CD14-positive monocyte (primary cell): Measurements from ENCODE around the gene GDPGP1. TPM values are rescaled to one million over a fixed set of nuclear protein-coding genes. Genes with fewer than 3 reads are reported as not detected.

Source experiments
- DNase-seq, 3 donors: peaks; one replicate each; pipeline ENCODE4 v3.0.0-alpha.2; 2011 to 2022
- H2AFZ ChIP-seq: 2 replicates; pipeline ENCODE4 v1.6.0; 2012; ENCODE audit warnings: mild to moderate bottlenecking, low read depth, low read length, inconsistent platforms; ENCODE audit not compliant: insufficient read depth, poor library complexity, severe bottlenecking
- H3K27ac ChIP-seq, 2 donors: 1 replicate in 1 of 2; 2 replicates in 1 of 2; pipeline ENCODE4 v1.5.1; 2012 to 2013; ENCODE audit warnings: low read length in 2 of 2, control low read depth in 1 of 2, inconsistent platforms in 1 of 2, low read depth in 1 of 2, mild to moderate bottlenecking in 1 of 2
- H3K27me3 ChIP-seq, 2 donors: one replicate each; pipeline versions ENCODE4 v1.6.0 to v1.6.1; 2011 to 2013; ENCODE audit warnings: low read length in 2 of 2; ENCODE audit not compliant: control insufficient read depth in 2 of 2, insufficient read depth in 2 of 2
- H3K36me3 ChIP-seq, 2 donors: replicated peaks in 1 of 2; 1 replicate in 1 of 2; 2 replicates in 1 of 2; pipeline versions ENCODE4 v1.5.1 to v1.6.1; 2012 to 2013; ENCODE audit warnings: low read length in 2 of 2, control low read depth in 1 of 2, inconsistent platforms in 1 of 2, mild to moderate bottlenecking in 1 of 2; ENCODE audit not compliant: insufficient read depth in 2 of 2, control insufficient read depth in 1 of 2
- H3K4me1 ChIP-seq, 2 donors: 1 replicate in 1 of 2; 2 replicates in 1 of 2; pipeline versions ENCODE4 v1.5.1 to v1.6.1; 2012 to 2013; ENCODE audit warnings: low read length in 2 of 2, control low read depth in 1 of 2, inconsistent platforms in 1 of 2, mild to moderate bottlenecking in 1 of 2, moderate library complexity in 1 of 2; ENCODE audit not compliant: insufficient read depth in 2 of 2, control insufficient read depth in 1 of 2
- H3K4me2 ChIP-seq: replicated peaks from 2 replicates; pipeline ENCODE3; 2012; ENCODE audit warnings: low read length, moderate library complexity, mild to moderate bottlenecking; ENCODE audit not compliant: poor library complexity, severe bottlenecking; ENCODE audit errors: extremely low read depth
- H3K4me3 ChIP-seq, 3 experiments: fragments of 200-600 bp in 1 of 3; sonication (generic) in 1 of 3; replicated peaks in 1 of 3; 1 replicate in 2 of 3; 2 replicates in 1 of 3; pipeline ENCODE4 v1.5.1; 2011 to 2013; ENCODE audit warnings: low read length in 3 of 3, mild to moderate bottlenecking in 3 of 3, control low read depth in 2 of 3, low read depth in 2 of 3, inconsistent platforms in 1 of 3, moderate library complexity in 1 of 3
- H3K79me2 ChIP-seq: 2 replicates; pipeline ENCODE4 v1.6.0; 2012; ENCODE audit warnings: mild to moderate bottlenecking, control low read depth, inconsistent platforms, low read length, moderate library complexity; ENCODE audit not compliant: insufficient read depth
- H3K9ac ChIP-seq: 2 replicates; pipeline ENCODE4 v1.6.0; 2017; ENCODE audit warnings: low read length, mild to moderate bottlenecking; ENCODE audit not compliant: insufficient read depth, poor library complexity, severe bottlenecking
- H3K9me3 ChIP-seq, 2 donors: replicated peaks in 1 of 2; 1 replicate in 1 of 2; 2 replicates in 1 of 2; pipeline versions ENCODE4 v1.5.1 to v1.6.1; 2012 to 2013; ENCODE audit warnings: low read length in 2 of 2, control low read depth in 1 of 2; ENCODE audit not compliant: control insufficient read depth in 1 of 2, insufficient read depth in 1 of 2
- H4K20me1 ChIP-seq: 2 replicates; pipeline ENCODE4 v1.6.0; 2012; ENCODE audit warnings: mild to moderate bottlenecking, low read length, control low read depth, moderate library complexity; ENCODE audit not compliant: insufficient read depth
- H3K27ac Mint-ChIP-seq, 7 donors: one replicate each; pipeline ENCODE4 v1.8.0; 2020; ENCODE audit warnings: mild to moderate bottlenecking in 7 of 7, mixed read lengths in 7 of 7, moderate library complexity in 6 of 7, inconsistent platforms in 2 of 7
- H3K27me3 Mint-ChIP-seq, 3 donors: one replicate each; pipeline ENCODE4 v1.8.0; 2021 to 2022; ENCODE audit warnings: low read depth in 3 of 3, mild to moderate bottlenecking in 3 of 3, mixed read lengths in 3 of 3, moderate library complexity in 3 of 3, inconsistent platforms in 1 of 3
- H3K36me3 Mint-ChIP-seq, 2 donors: one replicate each; pipeline ENCODE4 v1.8.0; 2020; ENCODE audit warnings: mixed read lengths in 2 of 2, inconsistent platforms in 1 of 2, mild to moderate bottlenecking in 1 of 2
- H3K4me1 Mint-ChIP-seq: one replicate; pipeline ENCODE4 v1.8.0; 2020; ENCODE audit warnings: mild to moderate bottlenecking, mixed read lengths
- H3K4me3 Mint-ChIP-seq, 2 donors: one replicate each; pipeline ENCODE4 v1.8.0; 2020; ENCODE audit warnings: mild to moderate bottlenecking in 2 of 2, mixed read lengths in 2 of 2, moderate library complexity in 1 of 2
- H3K9me3 Mint-ChIP-seq, 7 donors: one replicate each; pipeline ENCODE4 v1.8.0; 2020 to 2022; ENCODE audit warnings: mixed read lengths in 7 of 7, mild to moderate bottlenecking in 6 of 7, moderate library complexity in 6 of 7, inconsistent platforms in 2 of 7
- CTCF ChIP-seq: fragments of 200-600 bp; IDR thresholded peaks from one replicate; pipeline ENCODE4 v1.8.0; 2022; ENCODE audit warnings: antibody characterized with exemption, mild to moderate bottlenecking
- whole genome bisulfite sequencing: methylation state at CpG from one replicate; pipeline ENCODE4 v1.1.5; 2013; ENCODE audit warnings: missing lambda C conversion rate; ENCODE audit not compliant: insufficient coverage; 5-methylcytosine and 5-hydroxymethylcytosine counted together
- intact Hi-C, 2 donors: fragments of 100-400 bp; cut with micrococcal nuclease; formaldehyde crosslinking; loops; one replicate each; pipeline versions ENCODE4 v1.15.0 to v1.15.1; 2023
- polyA plus RNA-seq, 3 donors: library from polyadenylated mRNA; depleted of rRNA in 1 of 3; unstranded in 2 of 3; stranded (reverse) in 1 of 3; fragments of 300-500 nt in 2 of 3; fragments of >200 nt in 1 of 3; fragmentation: Illumina TruSeq in 2 of 3; gene quantifications; 1 replicate in 2 of 3; 2 replicates in 1 of 3; pipeline ENCODE4 v1.2.3, GENCODE V29; 2012 to 2021

Gene GDPGP1
- polyA plus RNA-seq, 3 donors = 0.53 to 3.3 (median 0.91) TPM

- H3K4me1 Mint-ChIP-seq = peaks cover 50% of the 10 kb centered on the region
- no peak overlapping the region for H3K9ac ChIP-seq
- H3K27ac Mint-ChIP-seq = peak overlapping the region in 3 of 7 donors; percentile 50 to 80 (median 73)
- DNase-seq = no peak
- intact Hi-C loops = no loop called here
- no peak overlapping the region for H3K27ac ChIP-seq
- no peak overlapping the region for H3K4me3 ChIP-seq
- H3K4me2 ChIP-seq = no peak overlapping the region
- H3K79me2 ChIP-seq = peaks cover 84% of the 10 kb centered on the region
- H3K4me3 Mint-ChIP-seq = no peak overlapping the region
- TF ChIP-seq CTCF = no peak
- H3K36me3 Mint-ChIP-seq = peaks cover 48 to 80% of the 10 kb centered on the region in 2 donors
- peaks cover 0 to 2% (median 0%) of the 10 kb centered on the region in 7 donors for H3K9me3 Mint-ChIP-seq
- H3K27me3 ChIP-seq = no peaks in the 10 kb centered on the region
- H3K9me3 ChIP-seq = no peaks in the 10 kb centered on the region
- peaks cover 38 to 80% of the 10 kb centered on the region in 2 donors for H3K36me3 ChIP-seq
- H3K4me1 ChIP-seq = peaks cover 21 to 39% of the 10 kb centered on the region in 2 donors
- 77% methylated on average over 9 of the region's 12 CpGs for WGBS
- no peak overlapping the region for H2AFZ ChIP-seq
- H4K20me1 ChIP-seq = peaks cover 96% of the 10 kb centered on the region
- peaks cover 0 to 2% (median 0%) of the 10 kb centered on the region in 3 donors for H3K27me3 Mint-ChIP-seq
These were observed 20.7 kb upstream of the GDPGP1 start for GRCh38 chr15:90213122-90213817.

- Histone ChIP-seq H3K36me3 (peaks cover 42 to 80% of the 10 kb centered on the region in 2 donors), H3K9me3 (no peaks in the 10 kb centered on the region), H3K4me1 (peaks cover 21 to 39% of the 10 kb centered on the region in 2 donors), H3K4me2 (no peak overlapping the region), H4K20me1 (peaks cover 95% of the 10 kb centered on the region), H3K9ac (no peak overlapping the region), H3K4me3 (no peak overlapping the region), H2AFZ (no peak overlapping the region), H3K79me2 (peaks cover 80% of the 10 kb centered on the region), H3K27ac (no peak overlapping the region), H3K27me3 (no peaks in the 10 kb centered on the region)
- H3K36me3 Mint-ChIP-seq = peaks cover 50 to 80% of the 10 kb centered on the region in 2 donors
- H3K27me3 Mint-ChIP-seq = peaks cover 0 to 2% (median 0%) of the 10 kb centered on the region in 3 donors
- H3K9me3 Mint-ChIP-seq = peaks cover 0 to 2% (median 0%) of the 10 kb centered on the region in 7 donors
- intact Hi-C loops = no loop called here
- DNase-seq = no peak
- H3K4me3 Mint-ChIP-seq = no peak overlapping the region
- peaks cover 47% of the 10 kb centered on the region for H3K4me1 Mint-ChIP-seq
- no peak for TF ChIP-seq CTCF
- H3K27ac Mint-ChIP-seq = peak overlapping the region in 3 of 7 donors; percentile 42 to 80 (median 73)
- WGBS = 51% methylated on average over 9 of the region's 11 CpGs
These were observed 20.2 kb upstream of the GDPGP1 start for GRCh38 chr15:90213818-90214204.
